Measurements from ENCODE around the gene TMEM86B. TPM values are rescaled to one million over a fixed set of nuclear protein-coding genes. Genes with fewer than 3 reads are reported as not detected.
A peak's percentile ranks its signal among the peaks of the same experiment; 100 is the strongest.

Gene TMEM86B
- total and polyA plus RNA-seq, 2 donors (not counting 3 experiments of a cell fraction or from before 2014, with no cell fraction given), result 4.5 to 5.4 TPM

DNA sequence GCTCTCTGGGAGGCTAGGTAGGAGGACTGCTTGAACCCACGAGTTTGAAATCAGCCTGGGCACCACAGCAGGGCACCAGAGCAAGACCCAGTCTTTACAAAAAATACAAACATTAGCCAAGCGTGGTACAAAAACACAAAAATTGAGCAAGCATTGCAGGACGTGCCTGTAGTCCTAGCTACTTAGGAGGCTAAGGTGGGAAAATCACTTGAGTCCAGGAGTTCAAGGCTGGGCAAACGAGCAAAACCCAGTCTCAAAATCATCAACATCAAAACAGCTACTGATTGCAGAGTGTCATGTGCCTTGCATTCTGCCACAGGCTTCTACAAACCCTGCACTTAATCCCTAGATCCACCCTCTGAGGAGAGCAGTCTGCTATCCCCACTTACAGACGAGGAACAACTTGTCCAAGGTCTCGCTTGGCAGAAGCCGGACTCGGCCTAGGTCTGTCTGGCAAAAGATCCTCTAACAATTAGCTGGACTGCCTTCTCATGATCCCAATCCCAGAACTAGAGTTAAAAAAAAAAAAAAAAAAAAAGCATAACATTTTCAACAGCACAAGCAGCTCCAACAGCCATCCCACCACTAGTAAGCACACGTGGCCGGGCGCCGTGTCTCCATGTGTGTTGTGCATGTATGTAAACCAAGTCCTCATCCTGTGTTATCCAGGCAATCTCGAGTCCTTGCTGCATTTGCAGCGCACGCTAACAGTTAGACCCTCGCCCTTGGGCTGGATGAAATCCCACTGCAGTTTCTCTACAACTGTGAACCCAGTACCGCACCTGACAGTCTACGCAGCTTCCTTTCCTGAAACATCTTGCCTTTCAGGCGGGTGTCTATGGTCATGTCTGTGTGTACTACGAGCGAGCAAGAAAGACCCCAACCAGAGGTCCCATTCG lies 28.2 kb upstream of the TMEM86B start:
- Histone ChIP-seq H3K27me3 (ENCODE audit: control insufficient read depth in 2 of 2, insufficient read depth in 2 of 2, low read length in 2 of 2) (no peaks in the 10 kb centered on the region), H3K4me1 (ENCODE audit: control insufficient read depth, extremely low read depth, insufficient read depth, low read length) (peaks cover 57% of the 10 kb centered on the region), H2AFZ (ENCODE audit: low read depth, low read length) (no peak overlapping the region), H3K27ac (ENCODE audit: insufficient read depth, low read depth, low read length) (no peak overlapping the region), H3K79me2 (ENCODE audit: control insufficient read depth, insufficient read depth, low read length) (peaks cover 66% of the 10 kb centered on the region), H3K9me3 (replicated peaks; ENCODE audit: control insufficient read depth, insufficient read depth, low read length) (no peaks in the 10 kb centered on the region), H3K4me3 (replicated peaks in 1 of 3; ENCODE audit: insufficient read depth in 1 of 3, low read depth in 1 of 3, low read length in 3 of 3) (peak overlapping the region in 2 of 3 experiments; percentile 73 to 87), H3K9me1 (replicated peaks; ENCODE audit: control insufficient read depth, extremely low read depth, insufficient read depth, low read length) (no peaks in the 10 kb centered on the region), H4K20me1 (replicated peaks; ENCODE audit: control insufficient read depth, extremely low read depth, insufficient read depth, low read length) (no peaks in the 10 kb centered on the region), H3K9ac (replicated peaks; ENCODE audit: extremely low read depth, insufficient read depth, low read length) (no peak overlapping the region), H3K4me2 (ENCODE audit: insufficient read depth, low read length) (peak overlapping the region; percentile 39), H3K36me3 (ENCODE audit: control insufficient read depth in 2 of 2, extremely low read depth in 1 of 2, insufficient read depth in 2 of 2, low read length in 2 of 2) (no peaks in the 10 kb centered on the region)
- intact Hi-C loops (cut with micrococcal nuclease) (loop anchor here (10.0 kb wide), 1 partner anchor 348 kb away; the partner anchor contains the start of genes ZNF524 and ZNF865), dilution Hi-C loops (cut with MboI; ENCODE audit: extremely low pct_ligation_motif_present, low sequenced_read_pairs) (no loop called here)
- no TSS peak for BruUV-seq (replicated peaks)
- ChIA-PET CTCF (interaction anchor here (1.0 to 1.1 kb wide), 2 partner anchors 10 to 161 kb away, joined by 3 read pairs; no protein-coding TSS in a partner anchor), POLR2A (interaction anchor here (0.7 kb wide), 1 partner anchor 341 kb away, joined by 7 read pairs; no protein-coding TSS in a partner anchor)
- no peak for DNase-seq (ENCODE audit: low read depth, low spot score)
- TF ChIP-seq MYC (IDR thresholded peaks at IDR 0.05; ENCODE audit: low read depth, low read length) (no peak), POLR2AphosphoS5 (IDR thresholded peaks at IDR 0.05; ENCODE audit: insufficient read depth, low read depth, low read length) (no peak), EZH2 (IDR thresholded peaks at IDR 0.05; ENCODE audit: borderline replicate concordance, low read depth, low read length, severe bottlenecking) (no peak), POLR2A (IDR thresholded peaks at IDR 0.05; ENCODE audit: low read depth, low read length) (no peak), FOS (IDR thresholded peaks at IDR 0.05; ENCODE audit: borderline replicate concordance, insufficient read depth, low read length) (no peak)
- TF ChIP-seq, protein P1, sequence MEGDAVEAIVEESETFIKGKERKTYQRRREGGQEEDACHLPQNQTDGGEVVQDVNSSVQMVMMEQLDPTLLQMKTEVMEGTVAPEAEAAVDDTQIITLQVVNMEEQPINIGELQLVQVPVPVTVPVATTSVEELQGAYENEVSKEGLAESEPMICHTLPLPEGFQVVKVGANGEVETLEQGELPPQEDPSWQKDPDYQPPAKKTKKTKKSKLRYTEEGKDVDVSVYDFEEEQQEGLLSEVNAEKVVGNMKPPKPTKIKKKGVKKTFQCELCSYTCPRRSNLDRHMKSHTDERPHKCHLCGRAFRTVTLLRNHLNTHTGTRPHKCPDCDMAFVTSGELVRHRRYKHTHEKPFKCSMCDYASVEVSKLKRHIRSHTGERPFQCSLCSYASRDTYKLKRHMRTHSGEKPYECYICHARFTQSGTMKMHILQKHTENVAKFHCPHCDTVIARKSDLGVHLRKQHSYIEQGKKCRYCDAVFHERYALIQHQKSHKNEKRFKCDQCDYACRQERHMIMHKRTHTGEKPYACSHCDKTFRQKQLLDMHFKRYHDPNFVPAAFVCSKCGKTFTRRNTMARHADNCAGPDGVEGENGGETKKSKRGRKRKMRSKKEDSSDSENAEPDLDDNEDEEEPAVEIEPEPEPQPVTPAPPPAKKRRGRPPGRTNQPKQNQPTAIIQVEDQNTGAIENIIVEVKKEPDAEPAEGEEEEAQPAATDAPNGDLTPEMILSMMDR (IDR thresholded peaks at IDR 0.05; ENCODE audit: extremely low read depth in 1 of 2, insufficient read depth in 1 of 2, low read depth in 1 of 2, low read length in 2 of 2), result no peak
- peak; percentile 58 for FAIRE-seq
